ENCODE measurements around the gene MGST3.
"Not testable (repeated sequence)": the region's sequence is repeated elsewhere in the genome, so short reads cannot be mapped to it uniquely, and the experiment has no call there.

The MGST3 gene

DNA sequence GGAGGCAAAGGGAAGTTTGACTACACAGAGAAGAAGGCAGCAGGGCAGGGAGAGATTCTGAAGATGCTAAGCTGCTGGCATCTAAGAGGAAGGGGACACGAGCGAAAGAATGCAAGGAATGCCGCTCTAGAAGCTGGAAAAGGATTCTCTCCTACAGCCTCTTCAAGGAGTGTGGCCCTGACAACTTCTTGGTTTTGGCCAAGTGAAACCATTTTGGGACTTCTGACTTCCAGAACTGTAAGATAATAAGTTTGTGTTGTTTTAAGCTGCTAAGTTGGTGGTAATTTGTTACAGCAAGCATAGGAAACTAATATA lies 28.5 kb downstream of the MGST3 start:
- no peak for DNase-seq

GRCh38 chr1:165661703-165662102 lies 30.7 kb downstream of the MGST3 start:
- no peak for DNase-seq

DNA sequence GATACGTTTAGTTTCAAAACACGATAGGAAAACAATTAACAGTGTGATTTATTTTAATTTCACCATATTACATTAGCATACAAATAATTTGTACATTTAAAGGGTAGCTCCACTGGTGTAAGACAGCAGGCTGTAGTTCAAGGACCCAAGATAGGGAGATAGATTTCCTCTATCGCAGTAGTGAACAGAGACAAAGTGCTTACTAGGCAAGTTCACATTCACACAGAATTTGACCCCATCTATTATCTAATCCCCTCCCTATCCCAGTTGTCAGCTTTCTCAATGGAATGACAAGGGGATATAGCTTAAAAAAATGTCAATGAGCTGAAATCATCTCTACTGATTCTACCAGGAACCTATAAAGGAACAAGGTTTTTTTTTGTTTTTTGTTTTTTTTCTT lies 31.2 kb downstream of the MGST3 start:
- no peak for DNase-seq

- DNase-seq, result no peak
Measured at GRCh38 chr1:165666152-165666825, 35.3 kb downstream of the MGST3 start.

- no peak for DNase-seq
Measured at GRCh38 chr1:165668184-165668583, 37.1 kb downstream of the MGST3 start.

- no peak for DNase-seq
Measured at GRCh38 chr1:165671526-165671925, 40.5 kb downstream of the MGST3 start.

DNA sequence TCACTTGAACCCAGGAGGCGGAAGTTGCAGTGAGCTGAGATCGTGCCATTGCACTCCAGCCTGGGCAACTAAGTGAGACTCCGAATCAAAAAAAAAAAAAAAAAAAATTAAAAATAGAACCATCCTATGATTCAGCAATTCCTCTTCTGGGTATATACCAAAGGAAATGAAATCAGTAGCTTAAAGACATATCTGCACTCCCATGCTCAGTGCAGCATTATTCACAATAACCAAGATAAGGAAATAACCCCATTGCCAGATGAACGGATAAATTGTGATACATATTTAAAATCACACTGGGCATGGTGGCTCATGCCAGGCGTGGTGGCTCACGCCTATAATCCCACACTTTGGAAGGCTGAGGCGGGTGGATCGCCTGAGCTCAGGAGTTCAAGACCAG lies 43.6 kb downstream of the MGST3 start:
- no peak for DNase-seq

DNA sequence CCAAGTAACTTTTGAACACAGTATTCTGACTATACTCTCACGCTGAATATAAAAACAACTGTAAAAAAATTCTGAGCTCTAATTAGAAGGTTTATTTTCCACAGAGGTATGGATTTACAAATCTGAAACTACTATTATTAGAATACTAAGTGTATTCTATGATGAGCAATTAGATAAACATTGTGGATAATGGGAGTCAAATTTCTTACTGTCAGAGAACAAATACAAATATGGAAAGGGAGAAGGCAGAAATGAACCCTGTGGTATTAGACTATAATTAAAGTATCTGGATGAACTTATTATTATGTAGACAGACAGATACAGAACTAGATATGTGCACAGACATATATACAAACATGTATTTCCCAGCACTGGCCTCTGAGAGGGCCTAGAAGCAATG lies 44.8 kb downstream of the MGST3 start:
- no peak for DNase-seq

- DNase-seq, result no peak
Measured at GRCh38 chr1:165678509-165678908, 47.5 kb downstream of the MGST3 start.

GRCh38 chr1:165679282-165680036 lies 48.4 kb downstream of the MGST3 start:
- DNase-seq, result no peak

DNA sequence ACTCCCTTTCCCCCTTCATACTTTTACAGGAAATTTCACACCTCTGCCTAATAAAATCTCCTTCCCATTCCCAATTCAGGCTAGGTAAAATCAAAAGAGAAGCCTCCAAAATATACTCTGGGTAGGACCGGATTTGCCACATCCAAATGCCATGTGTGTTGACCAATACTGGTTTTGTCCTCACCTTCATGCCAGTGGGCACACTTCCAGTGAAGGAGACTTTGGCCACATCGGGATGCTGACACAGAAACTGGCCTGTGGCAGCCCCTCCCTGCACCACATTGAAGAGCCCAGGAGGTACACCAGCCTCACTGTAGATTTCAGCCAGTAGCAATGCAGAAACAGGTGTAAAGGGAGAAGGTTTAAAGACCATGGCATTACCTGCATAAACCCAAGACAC lies 49.3 kb downstream of the MGST3 start:
- DNase-seq, result no peak

DNA sequence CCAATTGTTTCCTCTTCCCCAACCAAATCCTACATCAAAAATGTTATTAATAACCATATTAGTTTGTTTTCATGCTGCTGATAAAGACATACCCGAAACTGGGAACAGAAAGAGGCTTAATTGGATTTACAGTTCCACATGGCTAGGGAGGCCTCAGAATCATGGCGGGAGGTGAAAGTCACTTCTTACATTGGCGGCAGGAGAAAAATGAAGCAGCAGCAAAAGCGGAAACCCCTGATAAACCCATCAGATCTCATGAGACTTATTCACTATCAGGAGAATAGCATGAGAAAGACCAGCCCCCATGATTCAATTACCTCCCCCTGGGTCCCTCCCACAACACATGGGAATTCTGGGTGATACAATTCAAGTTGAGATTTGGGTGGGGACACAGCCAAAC lies 49.7 kb downstream of the MGST3 start:
- not testable (repeated sequence) for DNase-seq

DNA sequence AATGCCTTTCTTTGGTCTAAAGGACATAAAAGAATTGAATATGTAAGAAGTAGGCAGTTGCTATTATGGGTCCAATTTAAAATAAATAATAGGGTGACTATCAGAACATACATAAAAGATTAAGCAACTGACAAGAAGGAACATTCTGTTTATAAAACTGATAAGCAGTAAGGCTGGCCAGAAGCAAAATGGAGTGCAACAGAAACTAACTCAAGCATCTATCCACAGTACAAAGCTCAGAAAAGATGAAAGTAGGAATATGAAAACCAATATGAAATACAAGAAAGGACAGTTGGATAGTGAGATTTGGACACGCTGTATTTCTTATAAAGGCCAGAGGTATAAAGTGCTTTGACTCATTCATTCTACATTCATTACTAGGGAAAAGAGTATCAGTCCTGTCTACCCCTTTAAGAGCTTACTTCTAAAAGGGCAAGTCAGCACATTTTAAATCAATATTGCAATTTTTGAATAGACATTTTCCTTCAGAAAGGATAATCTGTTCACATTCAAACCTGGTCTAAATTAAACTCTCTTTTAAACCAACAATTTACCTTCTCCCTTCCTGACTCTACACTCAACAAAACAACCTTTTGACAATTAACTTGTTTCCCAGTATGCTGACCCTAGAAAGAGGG lies 52.9 kb downstream of the MGST3 start:
- no peak for DNase-seq

DNA sequence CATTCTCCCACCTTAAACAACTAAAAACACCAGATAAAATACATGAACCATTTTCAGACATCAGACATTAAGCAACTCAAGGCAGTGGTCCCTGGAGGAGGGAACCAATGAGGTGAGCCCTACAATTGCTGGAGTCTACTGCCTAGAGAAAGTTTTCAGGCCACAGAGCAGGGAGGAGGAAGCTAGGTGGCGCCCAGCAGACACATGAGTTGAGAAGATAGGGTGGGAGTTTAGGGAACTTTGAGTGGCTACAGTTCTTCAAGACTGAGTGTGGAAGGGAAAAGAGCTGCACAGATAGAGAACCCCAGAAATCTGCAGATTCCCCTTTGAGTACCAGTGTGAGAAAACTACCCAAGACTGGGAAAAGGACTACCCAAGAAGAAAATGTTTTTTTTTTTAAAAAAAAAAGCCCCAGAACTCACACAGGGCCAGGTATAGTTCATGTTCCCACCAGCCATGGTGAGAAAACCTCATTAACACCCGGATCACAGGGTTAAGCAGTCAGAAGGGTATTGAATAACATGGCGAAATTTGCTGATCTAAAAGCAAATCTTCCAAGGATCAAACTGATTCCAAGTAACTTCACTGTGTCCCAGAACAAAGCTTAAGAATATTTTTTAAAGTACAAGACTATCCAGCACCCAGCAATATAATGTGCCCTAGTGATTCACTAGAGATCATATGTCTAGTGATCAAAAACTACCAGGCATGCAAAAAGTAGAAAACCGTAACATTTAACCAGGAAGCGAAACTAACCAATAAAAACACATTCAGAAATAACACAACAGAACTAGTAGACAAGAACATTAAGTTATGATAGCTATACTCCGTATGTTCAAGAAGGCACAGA lies 55.3 kb downstream of the MGST3 start:
- DNase-seq, result no peak

DNA sequence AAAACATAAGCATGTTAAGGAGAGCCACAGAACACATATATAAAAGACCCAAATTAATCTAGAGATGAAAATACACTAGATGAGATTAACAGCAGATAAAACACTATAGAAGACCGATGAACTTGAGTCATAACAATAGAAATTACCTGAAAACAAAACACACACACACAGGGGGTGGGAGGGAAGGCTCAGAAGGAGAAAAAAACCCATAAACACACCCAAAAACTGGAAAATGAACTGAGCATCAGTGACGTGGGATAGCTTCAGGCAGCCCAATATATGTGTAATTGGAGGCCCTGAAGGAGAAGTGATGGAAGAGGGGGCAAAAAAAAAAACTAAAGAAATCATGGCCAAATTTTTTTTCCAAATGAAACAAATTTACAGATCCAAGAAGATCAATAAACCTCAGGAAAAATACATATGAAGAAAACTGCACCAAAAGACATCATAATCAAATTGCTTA lies 56.0 kb downstream of the MGST3 start:
- no peak for DNase-seq

GRCh38 chr1:165688046-165688445 lies 57.0 kb downstream of the MGST3 start:
- DNase-seq, result no peak

DNA sequence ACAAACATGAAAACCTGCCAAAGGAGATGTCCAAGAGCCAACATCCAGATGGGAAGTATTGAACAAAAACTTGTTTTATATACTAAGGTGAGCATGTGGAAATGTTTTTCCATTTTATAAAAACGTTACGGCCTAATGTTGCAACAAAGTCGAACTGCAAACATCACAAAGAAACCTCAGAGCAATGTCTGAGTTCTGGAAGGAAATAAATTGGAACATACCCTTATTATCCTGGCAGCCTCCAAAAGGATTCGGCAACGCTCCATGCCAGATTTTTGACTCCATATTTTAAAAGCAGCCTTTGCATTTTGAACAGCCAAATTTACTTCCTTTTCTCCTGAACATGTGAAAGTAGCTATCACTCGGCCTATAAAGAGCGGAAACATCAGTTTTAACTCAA lies 64.0 kb downstream of the MGST3 start:
- DNase-seq, result peak; percentile 47

DNA sequence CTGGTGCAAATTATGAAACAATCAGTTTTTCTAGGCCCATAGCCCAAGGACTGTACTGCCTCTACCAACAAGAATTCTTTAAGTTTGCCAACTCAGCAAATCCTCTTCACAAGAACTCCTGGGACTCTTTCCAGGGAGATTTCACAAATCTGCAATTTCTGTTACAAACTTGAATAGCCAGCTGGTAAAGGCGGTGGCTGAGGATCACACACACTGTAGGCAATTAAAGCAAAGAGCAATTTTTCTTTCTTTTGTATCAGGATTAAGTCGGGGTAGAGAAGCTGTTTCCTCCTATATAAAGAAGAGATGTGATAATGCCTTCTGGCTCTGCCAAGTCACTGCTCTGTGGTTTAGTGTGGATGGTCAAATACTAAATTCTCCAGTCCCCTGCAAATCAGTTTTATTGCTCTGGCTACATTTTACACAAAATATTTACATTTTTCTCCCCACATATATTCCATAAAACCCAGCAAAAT lies 65.6 kb downstream of the MGST3 start:
- peak; percentile 43 for DNase-seq

GRCh38 chr1:165697491-165697880 lies 66.5 kb downstream of the MGST3 start:
- no peak for DNase-seq

- DNase-seq, result peak; percentile 95
Measured at GRCh38 chr1:165697881-165698760, 67.1 kb downstream of the MGST3 start, which contains the start of gene ALDH9A1. Gene ALDH9A1 (minus strand): TSS chr1:165698562. CDS start chr1:165698558, 4 bp downstream.

- DNase-seq, result no peak
Measured at GRCh38 chr1:165698761-165699052, 67.7 kb downstream of the MGST3 start.

GRCh38 chr1:165699577-165699976 lies 68.5 kb downstream of the MGST3 start:
- DNase-seq, result no peak

Data from femur (tissue), 1 donor.